GM21825 (cell line): ENCODE results near the gene VWA5B1.

Experiments
- ATAC-seq: cut with Tn5 transposase; IDR thresholded peaks from one replicate; pipeline ENCODE4 v1.9.1; 2021; ENCODE audit warnings: mild to moderate bottlenecking, moderate library complexity; ENCODE audit not compliant: unreplicated experiment

The VWA5B1 gene

GRCh38 chr1:20366463-20367115, 75.9 kb downstream of the VWA5B1 start:
- no peak for ATAC-seq

GRCh38 chr1:20367116-20367585, 76.5 kb downstream of the VWA5B1 start:
- ATAC-seq, result no peak

GRCh38 chr1:20367626-20368025, 77.0 kb downstream of the VWA5B1 start:
- no peak for ATAC-seq

- ATAC-seq, result no peak
Observed at GRCh38 chr1:20368866-20369470, 78.3 kb downstream of the VWA5B1 start.

- ATAC-seq, result no peak
Observed at GRCh38 chr1:20370698-20371097, 80.0 kb downstream of the VWA5B1 start.

GRCh38 chr1:20371411-20371810, 80.7 kb downstream of the VWA5B1 start:
- ATAC-seq, result no peak

- no peak for ATAC-seq
Observed at GRCh38 chr1:20371883-20372282, 81.2 kb downstream of the VWA5B1 start.

GRCh38 chr1:20372676-20373075, 82.0 kb downstream of the VWA5B1 start:
- ATAC-seq, result no peak

GRCh38 chr1:20373286-20373685, 82.6 kb downstream of the VWA5B1 start:
- ATAC-seq, result no peak

- no peak for ATAC-seq
Observed at GRCh38 chr1:20373764-20374163, 83.1 kb downstream of the VWA5B1 start.

- no peak for ATAC-seq
Observed at GRCh38 chr1:20375563-20375962, 84.9 kb downstream of the VWA5B1 start.

GRCh38 chr1:20376171-20376570, 85.5 kb downstream of the VWA5B1 start:
- no peak for ATAC-seq

- no peak for ATAC-seq
Observed at GRCh38 chr1:20376880-20377494, 86.3 kb downstream of the VWA5B1 start.

- no peak for ATAC-seq
Observed at GRCh38 chr1:20377516-20378270, 87.0 kb downstream of the VWA5B1 start.

- ATAC-seq, result no peak
Observed at GRCh38 chr1:20379075-20379474, 88.4 kb downstream of the VWA5B1 start.

GRCh38 chr1:20380175-20380574, 89.5 kb downstream of the VWA5B1 start:
- ATAC-seq, result no peak

GRCh38 chr1:20380616-20381035, 90.0 kb downstream of the VWA5B1 start:
- no peak for ATAC-seq

- no peak for ATAC-seq
Observed at GRCh38 chr1:20381045-20381641, 90.5 kb downstream of the VWA5B1 start.

- ATAC-seq, result no peak
Observed at GRCh38 chr1:20381961-20382360, 91.3 kb downstream of the VWA5B1 start.

- ATAC-seq, result no peak
Observed at GRCh38 chr1:20382711-20383110, 92.0 kb downstream of the VWA5B1 start.

GRCh38 chr1:20383631-20384030, 93.0 kb downstream of the VWA5B1 start:
- no peak for ATAC-seq
